ENCODE data around the gene PTBP3.

The PTBP3 gene

GRCh38 chr9:112355427-112355897 is 22.0 kb upstream of the PTBP3 start:
- DNase-seq = no peak

DNA sequence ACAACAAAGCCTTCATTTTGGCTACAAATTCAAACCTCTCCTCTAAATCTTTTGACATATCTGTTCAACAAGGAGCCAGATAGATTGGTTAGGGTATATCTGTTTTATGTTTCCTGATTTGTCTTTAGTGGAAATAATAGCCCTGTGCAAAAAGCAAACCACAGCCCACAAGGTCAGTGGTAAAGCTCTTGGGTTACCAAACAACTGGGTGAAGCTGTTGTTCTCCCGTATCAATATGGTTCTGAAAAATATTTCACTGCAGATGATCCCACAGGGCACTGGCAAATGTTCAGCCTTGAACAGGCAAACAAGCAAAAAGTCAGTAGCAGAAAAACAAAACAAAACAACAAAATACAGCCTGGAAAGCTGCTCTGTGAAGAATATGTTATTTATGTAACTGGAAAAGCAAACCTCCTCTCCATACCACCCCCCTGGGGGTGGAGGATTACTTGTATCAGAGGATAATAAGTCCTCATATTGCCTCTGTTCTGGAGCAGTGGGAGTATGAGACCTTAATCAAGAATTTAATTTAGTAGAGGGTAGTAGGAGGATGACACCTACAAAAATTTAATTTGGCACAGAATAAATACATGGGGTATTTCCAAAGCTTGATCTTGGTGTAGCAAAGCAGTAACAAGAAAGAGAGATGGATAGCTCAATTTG is 20.8 kb upstream of the PTBP3 start:
- DNase-seq = no peak

DNA sequence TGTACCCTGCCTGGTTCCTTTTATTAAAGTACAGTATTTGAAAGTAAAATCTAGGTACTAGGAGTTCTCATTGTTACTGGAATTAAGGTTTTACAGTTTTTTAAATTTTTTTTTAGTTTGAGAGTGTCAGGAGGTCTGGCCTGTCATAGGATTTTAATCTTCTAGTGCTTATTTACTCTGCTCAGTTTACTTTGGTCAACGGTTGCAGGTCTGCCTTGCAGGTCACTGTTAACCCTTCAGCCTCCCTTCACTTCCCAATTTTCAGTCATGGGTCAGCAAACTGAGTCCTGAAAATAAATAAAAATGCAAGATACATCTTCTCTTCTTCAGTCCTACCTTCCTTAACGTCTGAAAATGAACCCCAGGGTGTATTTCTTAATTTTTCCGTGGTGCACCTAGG is 18.8 kb upstream of the PTBP3 start:
- DNase-seq = no peak

DNA sequence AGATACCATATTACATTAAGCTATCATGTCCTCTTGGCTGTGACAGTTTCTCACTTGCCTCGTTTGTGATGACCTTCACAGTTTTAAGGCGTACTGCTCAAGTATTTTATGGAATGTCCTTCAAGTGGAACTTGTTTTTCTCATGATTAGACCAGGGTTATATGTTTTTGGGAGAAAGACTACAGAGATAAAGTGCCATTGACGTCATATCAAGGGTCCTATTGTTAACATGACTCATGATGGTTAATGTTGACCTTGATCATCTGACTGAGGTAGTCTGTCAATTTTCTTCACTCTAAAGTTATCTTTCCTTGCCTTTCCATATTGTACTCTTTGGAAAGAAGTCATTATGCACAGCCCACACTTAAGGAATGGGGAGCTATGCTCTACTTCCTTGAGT is 17.8 kb upstream of the PTBP3 start:
- DNase-seq = no peak

GRCh38 chr9:112349008-112349333 is 15.6 kb upstream of the PTBP3 start:
- no peak for DNase-seq

- no peak for DNase-seq
These were observed 15.0 kb upstream of the PTBP3 start for GRCh38 chr9:112348257-112349007.

- DNase-seq = peak in 1 of 2 experiments; percentile 81
These were observed 8.3 kb upstream of the PTBP3 start for GRCh38 chr9:112341730-112342129.

GRCh38 chr9:112339886-112340285 is 6.5 kb upstream of the PTBP3 start:
- no peak for DNase-seq

- no peak for DNase-seq
These were observed 5.1 kb upstream of the PTBP3 start for GRCh38 chr9:112338561-112338960.

DNA sequence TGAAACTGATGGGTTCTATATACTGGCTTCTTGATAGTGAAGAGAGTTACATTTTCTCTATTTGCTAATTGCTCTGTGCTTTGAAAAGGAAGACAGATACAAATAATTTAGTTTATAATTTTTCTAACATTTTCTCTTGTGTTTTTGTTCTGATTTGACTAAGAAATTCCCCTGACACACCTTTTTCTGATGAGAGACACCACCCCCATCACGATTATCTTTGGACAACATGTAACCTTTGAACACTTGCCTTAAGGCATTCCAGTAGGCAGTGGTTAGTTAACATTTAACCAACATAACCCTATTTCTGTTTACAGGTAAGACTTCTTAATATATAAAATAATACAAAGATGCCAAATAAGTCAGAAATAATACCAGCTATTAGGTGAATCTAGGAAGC is 4.1 kb upstream of the PTBP3 start:
- no peak for DNase-seq

DNA sequence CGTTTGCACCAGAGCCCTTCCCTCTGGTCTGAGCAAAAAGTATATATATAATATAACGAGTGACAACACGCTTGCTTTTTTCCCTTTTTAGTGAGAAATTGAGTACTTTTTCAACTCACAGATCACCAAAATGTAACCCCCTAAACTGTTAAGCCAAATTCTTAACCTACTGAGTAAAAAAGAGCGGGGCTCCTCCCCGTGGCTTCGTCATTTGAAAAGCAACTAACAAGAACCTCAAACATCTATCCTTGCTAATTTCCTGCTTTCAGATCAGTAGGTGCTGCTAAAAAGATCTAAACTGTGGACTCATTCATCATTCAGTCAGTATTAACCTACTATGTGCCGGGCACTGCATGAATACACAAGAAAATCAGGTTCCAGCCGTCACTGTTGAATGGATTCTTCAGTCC is 1.0 kb upstream of the PTBP3 start:
- DNase-seq = no peak

DNA sequence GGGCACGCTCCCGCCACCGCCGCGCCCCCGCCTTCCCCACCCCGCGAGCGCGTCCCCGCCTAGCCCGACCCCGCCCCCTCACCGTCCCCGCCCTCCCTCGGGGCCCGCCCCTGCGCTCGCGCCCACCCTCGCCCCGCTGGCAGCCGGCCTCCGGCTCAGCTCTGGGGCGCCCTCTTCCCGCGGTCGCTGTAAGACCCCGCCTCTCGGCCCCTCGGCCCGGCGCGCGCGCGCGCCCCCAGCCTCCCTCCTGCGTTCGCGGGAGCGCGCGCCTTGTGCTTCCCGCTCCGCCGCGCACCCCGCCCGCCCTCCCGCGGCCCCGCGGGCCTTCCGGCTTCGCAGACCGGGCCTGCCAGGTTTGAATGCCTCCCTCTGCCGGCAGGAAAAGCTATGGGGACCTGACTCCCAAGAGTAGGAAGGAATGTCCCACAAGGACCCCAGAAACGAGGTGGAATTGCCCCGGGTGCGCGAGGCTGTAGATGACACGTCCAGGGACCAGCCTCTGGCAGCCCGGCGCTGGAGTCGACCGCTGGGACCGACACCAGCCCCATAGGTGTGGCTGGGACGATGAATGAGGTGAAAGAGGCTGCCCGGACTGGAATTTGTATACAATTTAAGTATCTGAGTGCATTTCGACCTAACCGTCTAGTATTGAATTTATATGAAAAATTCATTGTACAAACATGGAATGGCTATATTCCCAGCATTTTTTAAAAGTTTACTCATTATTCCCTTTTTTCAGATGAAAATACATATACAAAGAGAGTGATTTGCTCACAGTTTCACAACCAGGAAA is 416 bp upstream of the PTBP3 start:
- peak; percentile 94 to 95 for DNase-seq

GRCh38 chr9:112332674-112332976 is 794 bp downstream of the PTBP3 start:
- DNase-seq = no peak

- no peak for DNase-seq
These were observed 1.2 kb downstream of the PTBP3 start for GRCh38 chr9:112332214-112332613.

GRCh38 chr9:112331674-112331952 is 1.8 kb downstream of the PTBP3 start:
- DNase-seq = no peak

GRCh38 chr9:112328545-112328944 is 4.9 kb downstream of the PTBP3 start:
- no peak for DNase-seq

GRCh38 chr9:112327718-112328450 is 5.5 kb downstream of the PTBP3 start:
- DNase-seq = no peak

DNA sequence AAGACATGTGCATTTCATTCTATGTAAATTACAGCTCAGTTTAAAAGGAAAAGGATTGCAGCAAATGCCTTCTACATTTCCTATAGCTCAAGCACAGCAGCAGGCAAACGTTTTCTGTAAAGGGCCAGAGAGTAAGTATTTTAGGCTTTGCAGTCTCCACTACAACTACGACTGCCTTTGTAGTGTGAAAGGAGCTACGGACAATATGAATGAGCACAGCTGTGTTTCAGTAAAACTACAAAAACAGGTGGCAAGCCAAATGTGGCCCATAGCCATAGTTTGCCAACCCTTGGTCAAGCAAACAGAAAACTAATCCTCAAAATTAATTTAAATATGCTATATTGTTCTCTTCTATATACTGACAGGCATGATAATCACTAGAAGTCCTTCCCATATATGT is 7.2 kb downstream of the PTBP3 start:
- DNase-seq = no peak

GRCh38 chr9:112325600-112325999 is 7.8 kb downstream of the PTBP3 start:
- no peak for DNase-seq

DNA sequence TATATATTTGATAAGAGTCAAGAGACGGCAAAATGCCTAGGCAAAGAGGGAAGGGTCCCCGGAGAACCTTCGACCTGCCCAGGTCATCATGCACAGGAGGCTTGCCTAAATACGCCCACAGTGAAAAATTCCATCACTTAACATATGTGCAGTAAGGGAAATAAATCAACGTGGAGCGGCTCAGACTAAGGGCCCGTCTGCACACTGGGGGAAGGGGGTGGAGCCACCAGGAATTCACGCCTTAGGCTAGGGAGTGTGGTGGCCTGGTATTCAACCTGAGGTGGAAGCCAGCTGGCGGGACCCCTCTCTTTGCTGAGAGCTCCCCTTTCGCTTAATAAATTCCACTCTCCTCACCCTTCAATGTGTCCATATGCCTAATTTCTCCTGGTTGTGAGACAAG is 8.3 kb downstream of the PTBP3 start:
- no peak for DNase-seq

DNA sequence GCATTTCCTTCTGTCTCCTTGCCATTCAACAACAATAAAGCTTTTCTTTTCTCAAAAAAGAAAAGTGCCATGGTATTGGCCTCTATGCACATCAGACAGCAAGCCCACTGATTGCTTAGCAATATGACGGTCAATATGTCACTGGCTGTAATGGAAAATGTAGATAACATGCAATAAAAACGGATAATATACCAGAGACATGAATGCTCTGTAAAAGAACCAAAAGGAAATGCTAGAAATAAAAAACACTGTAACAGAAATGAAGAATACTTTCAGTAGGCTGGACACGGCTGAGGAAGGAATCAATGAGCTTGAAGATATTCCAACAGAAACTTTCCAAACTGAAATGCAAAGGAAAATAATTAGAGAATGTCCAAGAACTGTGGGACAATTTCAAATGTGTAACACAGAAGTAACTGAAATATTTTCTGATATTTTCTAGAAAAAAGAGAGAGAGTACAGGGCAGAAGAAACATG is 10.0 kb downstream of the PTBP3 start:
- no peak for DNase-seq

GRCh38 chr9:112322701-112323377 is 10.6 kb downstream of the PTBP3 start:
- no peak for DNase-seq
